HepG2 (cell line): Measurements from ENCODE around the gene ETV5. TPM values are rescaled to one million over a fixed set of nuclear protein-coding genes. Genes with fewer than 3 reads are reported as not detected.

Experiments
- ATF7-NPFF ChIP-seq: sonication (generic); formaldehyde crosslinking; IDR thresholded peaks from 2 replicates; pipeline ENCODE4 v1.8.1; 2023; ENCODE audit warnings: mild to moderate bottlenecking, low read depth, missing genetic modification reagents, moderate library complexity
- BORCS8-MEF2B ChIP-seq: sonication (generic); formaldehyde crosslinking; IDR thresholded peaks from 2 replicates; pipeline ENCODE4 v1.8.0; 2022; ENCODE audit warnings: mild to moderate bottlenecking, missing genetic modification reagents
- CERS6 ChIP-seq: sonication (generic); formaldehyde crosslinking; IDR thresholded peaks from 2 replicates; pipeline ENCODE4 v1.5.0; 2020; ENCODE audit warnings: missing genetic modification reagents
- GLI4 ChIP-seq: sonication (generic); formaldehyde crosslinking; IDR thresholded peaks from 2 replicates; pipeline ENCODE4 v1.5.1; 2020; ENCODE audit warnings: missing genetic modification reagents, mild to moderate bottlenecking, moderate library complexity, borderline replicate concordance
- GPN1 ChIP-seq: sonication (generic); formaldehyde crosslinking; IDR thresholded peaks from 2 replicates; pipeline ENCODE4 v1.5.1; 2020; ENCODE audit warnings: missing genetic modification reagents, borderline replicate concordance
- GRHL1 ChIP-seq: sonication (generic); formaldehyde crosslinking; conservative IDR thresholded peaks from 2 replicates; pipeline ENCODE4 v1.8.0; 2022; ENCODE audit warnings: missing genetic modification reagents
- MED13 ChIP-seq: sonication (generic); formaldehyde crosslinking; IDR thresholded peaks from 2 replicates; pipeline ENCODE4 v1.5.0; 2020; ENCODE audit warnings: missing genetic modification reagents
- NFIC ChIP-seq: IDR thresholded peaks from 2 replicates; pipeline ENCODE4 v1.6.1; 2012; ENCODE audit warnings: mild to moderate bottlenecking, low read length, inconsistent platforms
- NFKBIZ ChIP-seq: IDR thresholded peaks from 2 replicates; pipeline ENCODE4 v1.6.1; 2018; ENCODE audit warnings: missing genetic modification reagents, missing compliant biosample characterization
- REPIN1 ChIP-seq: sonication (generic); formaldehyde crosslinking; IDR thresholded peaks from 2 replicates; pipeline ENCODE4 v1.8.0; 2022; ENCODE audit warnings: missing genetic modification reagents, low read depth, mild to moderate bottlenecking, borderline replicate concordance
- SIX1 ChIP-seq: sonication (generic); formaldehyde crosslinking; IDR thresholded peaks from 2 replicates; pipeline ENCODE4 v1.4.0; 2020; ENCODE audit warnings: missing genetic modification reagents, borderline replicate concordance
- SP4 ChIP-seq: sonication (generic); formaldehyde crosslinking; IDR thresholded peaks from 2 replicates; pipeline ENCODE4 v1.8.1; 2023; ENCODE audit warnings: mild to moderate bottlenecking, missing genetic modification reagents
- THYN1 ChIP-seq: sonication (generic); formaldehyde crosslinking; IDR thresholded peaks from 2 replicates; pipeline ENCODE4 v1.8.1; 2023; ENCODE audit warnings: low read depth, mild to moderate bottlenecking, moderate library complexity, missing genetic modification reagents, borderline replicate concordance
- TRIM24 ChIP-seq: sonication (generic); formaldehyde crosslinking; IDR thresholded peaks from 2 replicates; pipeline ENCODE4 v1.8.0; 2022; ENCODE audit warnings: mild to moderate bottlenecking, missing genetic modification reagents
- U2AF1 ChIP-seq: fragments of 200-400 bp; formaldehyde crosslinking; optimal IDR thresholded peaks from 2 replicates; pipeline ENCODE3; 2017; ENCODE audit warnings: mild to moderate bottlenecking, low read depth, low read length
- ZNF558 ChIP-seq: sonication (generic); formaldehyde crosslinking; IDR thresholded peaks from 2 replicates; pipeline ENCODE4 v1.9.0; 2022; ENCODE audit warnings: mild to moderate bottlenecking, missing genetic modification reagents, borderline replicate concordance
- ZNF761 ChIP-seq: sonication (generic); formaldehyde crosslinking; conservative IDR thresholded peaks from 2 replicates; pipeline ENCODE4 v1.4.0; 2020; ENCODE audit warnings: mild to moderate bottlenecking, missing genetic modification reagents
- ZNF841 ChIP-seq: sonication (generic); formaldehyde crosslinking; IDR thresholded peaks from 2 replicates; pipeline ENCODE4 v1.8.1; 2023; ENCODE audit warnings: missing genetic modification reagents, borderline replicate concordance
- ZSCAN29 ChIP-seq: sonication (generic); formaldehyde crosslinking; conservative IDR thresholded peaks from 2 replicates; pipeline ENCODE4 v1.4.0; 2020; ENCODE audit warnings: mild to moderate bottlenecking, missing genetic modification reagents
- ZSCAN5A ChIP-seq: sonication (generic); formaldehyde crosslinking; IDR thresholded peaks from 2 replicates; pipeline ENCODE4 v1.8.0; 2022; ENCODE audit warnings: mild to moderate bottlenecking, missing genetic modification reagents, borderline replicate concordance
- polyA plus RNA-seq, 8 experiments: library from polyadenylated mRNA; depleted of rRNA in 3 of 8; stranded (reverse) in 7 of 8; unstranded in 1 of 8; fragments of >200 nt; fragmentation: Illumina TruSeq in 4 of 8; extraction: Trizol in 4 of 8; gene quantifications; 2 replicates each; pipeline versions ENCODE4 v1.2.1 to v1.2.3, GENCODE V29; 2011 to 2016; ENCODE audit warnings: low read depth in 4 of 8, missing spikeins in 1 of 8, mixed read lengths in 1 of 8; ENCODE audit not compliant: insufficient read depth in 1 of 8
- total RNA-seq, 5 experiments: library from RNA; depleted of rRNA; stranded (reverse); fragments of >200 nt; fragmentation: Illumina TruSeq; extraction: Trizol; gene quantifications; 2 replicates each; pipeline ENCODE4 v1.2.3, GENCODE V29; 2016; ENCODE audit warnings: low read depth in 1 of 5
- TF ChIP-seq, protein P1 (sequence below): sonication (generic); formaldehyde crosslinking; IDR thresholded peaks from 2 replicates; pipeline ENCODE4 v1.5.0; 2020; ENCODE audit warnings: mild to moderate bottlenecking, missing genetic modification reagents

ETV5 gene
- total and polyA plus RNA-seq, 2 of the 13 experiments (the other 11 are each of a cell fraction or from before 2014, with no cell fraction given): 52.9 to 57.2 TPM

- TF ChIP-seq THYN1 (CRISPR knock-in tag) (no peak), ZSCAN5A (CRISPR knock-in tag) (0 out of 2 replicates have a peak, but pooled peaks have one; percentile 18), CERS6 (CRISPR knock-in tag) (no peak), ZNF558 (CRISPR knock-in tag) (no peak), ZNF761 (no peak), ATF7-NPFF (CRISPR knock-in tag) (0 out of 2 replicates have a peak, but pooled peaks have one; percentile 11), NFKBIZ (no peak), MED13 (CRISPR knock-in tag) (no peak), REPIN1 (0 out of 2 replicates have a peak, but pooled peaks have one; percentile 20), SIX1 (no peak), U2AF1 (no peak), ZNF841 (CRISPR knock-in tag) (no peak), TRIM24 (CRISPR knock-in tag) (no peak), ZSCAN29 (CRISPR knock-in tag) (no peak), SP4 (CRISPR knock-in tag) (no peak), GRHL1 (CRISPR knock-in tag) (no peak), GPN1 (CRISPR knock-in tag) (no peak), NFIC (no peak), BORCS8-MEF2B (CRISPR knock-in tag) (peak; percentile 5; the same call in 1 of the 2 replicates), GLI4 (CRISPR knock-in tag) (no peak)
- TF ChIP-seq, protein P1, sequence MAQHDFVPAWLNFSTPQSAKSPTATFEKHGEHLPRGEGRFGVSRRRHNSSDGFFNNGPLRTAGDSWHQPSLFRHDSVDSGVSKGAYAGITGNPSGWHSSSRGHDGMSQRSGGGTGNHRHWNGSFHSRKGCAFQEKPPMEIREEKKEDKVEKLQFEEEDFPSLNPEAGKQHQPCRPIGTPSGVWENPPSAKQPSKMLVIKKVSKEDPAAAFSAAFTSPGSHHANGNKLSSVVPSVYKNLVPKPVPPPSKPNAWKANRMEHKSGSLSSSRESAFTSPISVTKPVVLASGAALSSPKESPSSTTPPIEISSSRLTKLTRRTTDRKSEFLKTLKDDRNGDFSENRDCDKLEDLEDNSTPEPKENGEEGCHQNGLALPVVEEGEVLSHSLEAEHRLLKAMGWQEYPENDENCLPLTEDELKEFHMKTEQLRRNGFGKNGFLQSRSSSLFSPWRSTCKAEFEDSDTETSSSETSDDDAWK (CRISPR knock-in tag): no peak
Observed at GRCh38 chr3:186108106-186108940, 566 bp downstream of the ETV5 start (continued).
